ENCODE data around the gene SMARCD2.

DNA sequence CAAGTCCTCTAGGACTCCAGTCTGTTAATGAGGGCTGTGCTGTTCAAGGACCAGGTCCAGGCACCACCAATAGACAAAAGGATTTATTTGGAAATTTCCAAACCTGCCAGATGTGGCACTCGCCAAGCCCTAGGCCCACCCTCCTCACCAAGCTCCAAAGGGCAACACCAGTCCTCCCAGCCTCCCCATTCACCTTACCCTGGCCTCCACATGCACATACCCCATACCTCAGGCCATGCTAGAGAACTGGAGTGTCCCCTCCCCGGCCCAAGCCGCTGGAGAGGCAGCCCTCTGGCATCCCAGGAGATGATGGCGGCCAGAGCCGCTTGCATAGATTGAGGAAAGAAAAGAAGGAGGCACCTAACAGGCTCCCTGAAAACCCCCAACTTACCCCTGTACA lies 10.5 kb downstream of the SMARCD2 start:
- TF ChIP-seq POLR2AphosphoS5 (IDR thresholded peaks at IDR 0.05; ENCODE audit: low read depth, low read length) (no peak), EP300 (IDR thresholded peaks at IDR 0.05; ENCODE audit: low read depth in 2 of 2, low read length in 2 of 2) (no peak), EP300 (CRISPR knock-in tag; IDR thresholded peaks at IDR 0.05; ENCODE audit: borderline replicate concordance) (no peak), ZZZ3 (CRISPR knock-in tag; IDR thresholded peaks at IDR 0.05; ENCODE audit: borderline replicate concordance) (no peak), GTF3A (CRISPR knock-in tag; conservative IDR thresholded peaks at IDR 0.05) (no peak), ZSCAN21 (CRISPR knock-in tag; IDR thresholded peaks at IDR 0.05; ENCODE audit: borderline replicate concordance) (no peak), ZNF552 (CRISPR knock-in tag; IDR thresholded peaks at IDR 0.05; ENCODE audit: borderline replicate concordance) (no peak), SP1 (IDR thresholded peaks at IDR 0.05) (no peak), SP1 (CRISPR knock-in tag; IDR thresholded peaks at IDR 0.05) (no peak), CCAR2 (optimal IDR thresholded peaks at IDR 0.05; ENCODE audit: low read depth, low read length) (no peak), POLR2A (IDR thresholded peaks at IDR 0.05; ENCODE audit: insufficient read depth in 1 of 2, low read depth in 2 of 2, low read length in 2 of 2) (peak in 1 of 2 experiments; percentile 22; a peak in 2 of 4 replicates)
- TF ChIP-seq, protein P1, sequence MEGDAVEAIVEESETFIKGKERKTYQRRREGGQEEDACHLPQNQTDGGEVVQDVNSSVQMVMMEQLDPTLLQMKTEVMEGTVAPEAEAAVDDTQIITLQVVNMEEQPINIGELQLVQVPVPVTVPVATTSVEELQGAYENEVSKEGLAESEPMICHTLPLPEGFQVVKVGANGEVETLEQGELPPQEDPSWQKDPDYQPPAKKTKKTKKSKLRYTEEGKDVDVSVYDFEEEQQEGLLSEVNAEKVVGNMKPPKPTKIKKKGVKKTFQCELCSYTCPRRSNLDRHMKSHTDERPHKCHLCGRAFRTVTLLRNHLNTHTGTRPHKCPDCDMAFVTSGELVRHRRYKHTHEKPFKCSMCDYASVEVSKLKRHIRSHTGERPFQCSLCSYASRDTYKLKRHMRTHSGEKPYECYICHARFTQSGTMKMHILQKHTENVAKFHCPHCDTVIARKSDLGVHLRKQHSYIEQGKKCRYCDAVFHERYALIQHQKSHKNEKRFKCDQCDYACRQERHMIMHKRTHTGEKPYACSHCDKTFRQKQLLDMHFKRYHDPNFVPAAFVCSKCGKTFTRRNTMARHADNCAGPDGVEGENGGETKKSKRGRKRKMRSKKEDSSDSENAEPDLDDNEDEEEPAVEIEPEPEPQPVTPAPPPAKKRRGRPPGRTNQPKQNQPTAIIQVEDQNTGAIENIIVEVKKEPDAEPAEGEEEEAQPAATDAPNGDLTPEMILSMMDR (CRISPR knock-in tag; IDR thresholded peaks at IDR 0.05) = no peak
- TF ChIP-seq, protein P2, sequence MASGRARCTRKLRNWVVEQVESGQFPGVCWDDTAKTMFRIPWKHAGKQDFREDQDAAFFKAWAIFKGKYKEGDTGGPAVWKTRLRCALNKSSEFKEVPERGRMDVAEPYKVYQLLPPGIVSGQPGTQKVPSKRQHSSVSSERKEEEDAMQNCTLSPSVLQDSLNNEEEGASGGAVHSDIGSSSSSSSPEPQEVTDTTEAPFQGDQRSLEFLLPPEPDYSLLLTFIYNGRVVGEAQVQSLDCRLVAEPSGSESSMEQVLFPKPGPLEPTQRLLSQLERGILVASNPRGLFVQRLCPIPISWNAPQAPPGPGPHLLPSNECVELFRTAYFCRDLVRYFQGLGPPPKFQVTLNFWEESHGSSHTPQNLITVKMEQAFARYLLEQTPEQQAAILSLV (CRISPR knock-in tag; IDR thresholded peaks at IDR 0.05; ENCODE audit: borderline replicate concordance) = no peak
- TF ChIP-seq, protein P3, sequence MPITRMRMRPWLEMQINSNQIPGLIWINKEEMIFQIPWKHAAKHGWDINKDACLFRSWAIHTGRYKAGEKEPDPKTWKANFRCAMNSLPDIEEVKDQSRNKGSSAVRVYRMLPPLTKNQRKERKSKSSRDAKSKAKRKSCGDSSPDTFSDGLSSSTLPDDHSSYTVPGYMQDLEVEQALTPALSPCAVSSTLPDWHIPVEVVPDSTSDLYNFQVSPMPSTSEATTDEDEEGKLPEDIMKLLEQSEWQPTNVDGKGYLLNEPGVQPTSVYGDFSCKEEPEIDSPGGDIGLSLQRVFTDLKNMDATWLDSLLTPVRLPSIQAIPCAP (CRISPR knock-in tag; IDR thresholded peaks at IDR 0.05; ENCODE audit: low read depth) = no peak
